B cell (primary cell): ENCODE data around the gene ADAMTS17. TPM values are rescaled to one million over a fixed set of nuclear protein-coding genes. Genes with fewer than 3 reads are reported as not detected.

Experiments used
- ATAC-seq: fragments of 200-7000 bp; cut with Tn5 transposase; one replicate; pipeline ENCODE4 v1.10.0; 2021; ENCODE audit warnings: low read depth, mild to moderate bottlenecking, moderate number of reproducible peaks, moderate library complexity
- CTCF ChIA-PET: fragments of 350-600 bp; sonication (Branson Sonifier 250); formaldehyde crosslinking; loops from one replicate; lab custom pipeline; 2021; ENCODE audit warnings: antibody characterized with exemption, inconsistent platforms; lab: Charles Lee
- POLR2A ChIA-PET: fragments of 350-600 bp; sonication (Branson Sonifier 250); formaldehyde crosslinking; loops from one replicate; lab custom pipeline; 2021; ENCODE audit warnings: antibody characterized with exemption; lab: Charles Lee
- DNase-seq: peaks from one replicate; pipeline ENCODE4 v3.0.0; 2013
- H2AFZ ChIP-seq: 2 replicates; pipeline ENCODE4 v1.6.1; 2012; ENCODE audit warnings: mild to moderate bottlenecking, low read depth, low read length; ENCODE audit not compliant: insufficient read depth, poor library complexity, severe bottlenecking
- H3K27ac ChIP-seq, 2 donors: 1 replicate in 1 of 2; 2 replicates in 1 of 2; pipeline ENCODE4 v1.5.1; 2012 to 2013; ENCODE audit warnings: low read length in 2 of 2, mild to moderate bottlenecking in 2 of 2, moderate library complexity in 1 of 2
- H3K27me3 ChIP-seq, 4 experiments: fragments of 200-600 bp in 1 of 4; sonication (generic) in 1 of 4; replicated peaks in 1 of 4; 1 replicate in 2 of 4; 2 replicates in 2 of 4; pipeline versions ENCODE4 v1.6.1 to v1.7.0; 2013 to 2016; ENCODE audit warnings: low read length in 3 of 4, mild to moderate bottlenecking in 2 of 4, mixed read lengths in 1 of 4, moderate library complexity in 1 of 4; ENCODE audit not compliant: insufficient read depth in 4 of 4, control insufficient read depth in 3 of 4; ENCODE audit errors: control extremely low read depth in 1 of 4
- H3K36me3 ChIP-seq, 2 experiments: replicated peaks in 1 of 2; 1 replicate in 1 of 2; 2 replicates in 1 of 2; pipeline versions ENCODE4 v1.6.1 to v1.7.1; 2013; ENCODE audit warnings: low read length in 1 of 2; ENCODE audit not compliant: insufficient read depth in 2 of 2, control insufficient read depth in 1 of 2; ENCODE audit errors: control extremely low read depth in 1 of 2, extremely low read depth in 1 of 2
- H3K4me1 ChIP-seq, 2 donors: fragments of 200-600 bp in 1 of 2; sonication (generic) in 1 of 2; 1 replicate in 1 of 2; 2 replicates in 1 of 2; pipeline versions ENCODE4 v1.5.1 to v1.6.1; 2013 to 2017; ENCODE audit warnings: low read length in 2 of 2; ENCODE audit not compliant: control insufficient read depth in 2 of 2, insufficient read depth in 2 of 2
- H3K4me2 ChIP-seq: replicated peaks from 2 replicates; pipeline ENCODE3; 2012; ENCODE audit warnings: mild to moderate bottlenecking, low read depth, low read length; ENCODE audit not compliant: poor library complexity, severe bottlenecking
- H3K4me3 ChIP-seq, 5 experiments: fragments of 200-600 bp in 1 of 5; sonication (generic) in 1 of 5; 1 replicate in 3 of 5; 2 replicates in 2 of 5; pipeline versions ENCODE4 v1.5.1 to v1.7.0; 2011 to 2016; ENCODE audit warnings: low read length in 4 of 5, mild to moderate bottlenecking in 4 of 5, low read depth in 2 of 5, control low read depth in 1 of 5, moderate library complexity in 1 of 5; ENCODE audit not compliant: insufficient read depth in 1 of 5; ENCODE audit errors: control extremely low read depth in 1 of 5, extremely low read depth in 1 of 5
- H3K79me2 ChIP-seq: fragments of 200-600 bp; sonication (generic); one replicate; pipeline ENCODE4 v1.6.0; 2016; ENCODE audit warnings: low read length; ENCODE audit not compliant: control insufficient read depth, insufficient read depth
- H3K9ac ChIP-seq: fragments of 200-600 bp; sonication (generic); 2 replicates; pipeline ENCODE4 v1.6.1; 2017; ENCODE audit warnings: mild to moderate bottlenecking, low read length, moderate library complexity
- H3K9me3 ChIP-seq, 3 donors: one replicate each; pipeline versions ENCODE4 v1.6.1 to v1.7.1; 2013; ENCODE audit warnings: low read length in 2 of 3; ENCODE audit not compliant: control insufficient read depth in 2 of 3, insufficient read depth in 1 of 3; ENCODE audit errors: control extremely low read depth in 1 of 3
- H4K20me1 ChIP-seq: 2 replicates; pipeline ENCODE4 v1.6.0; 2012; ENCODE audit warnings: mild to moderate bottlenecking, low read length; ENCODE audit not compliant: insufficient read depth, control insufficient read depth, poor library complexity, severe bottlenecking
- H3K27ac Mint-ChIP-seq: one replicate; pipeline ENCODE4 v1.8.0; 2021; ENCODE audit warnings: mixed read lengths
- H3K27me3 Mint-ChIP-seq: one replicate; pipeline ENCODE4 v1.8.0; 2021; ENCODE audit warnings: mixed read lengths
- H3K4me1 Mint-ChIP-seq: one replicate; pipeline ENCODE4 v1.8.0; 2021; ENCODE audit warnings: mixed read lengths
- H3K4me3 Mint-ChIP-seq: one replicate; pipeline ENCODE4 v1.8.0; 2021; ENCODE audit warnings: mixed read lengths
- H3K9me3 Mint-ChIP-seq: one replicate; pipeline ENCODE4 v1.8.0; 2022; ENCODE audit warnings: mixed read lengths; ENCODE audit not compliant: insufficient read depth
- CTCF ChIP-seq: fragments of 200-600 bp; IDR thresholded peaks from one replicate; pipeline ENCODE4 v1.8.0; 2022; ENCODE audit warnings: antibody characterized with exemption, mild to moderate bottlenecking
- EZH2 ChIP-seq: IDR thresholded peaks from 2 replicates; pipeline ENCODE4 v1.6.1; 2012; ENCODE audit warnings: borderline replicate concordance, low read depth, mild to moderate bottlenecking, moderate library complexity, low read length; ENCODE audit not compliant: insufficient read depth, poor library complexity, severe bottlenecking
- whole genome bisulfite sequencing: methylation state at CpG from one replicate; pipeline ENCODE4 v1.1.5; 2013; ENCODE audit warnings: missing lambda C conversion rate; ENCODE audit not compliant: insufficient coverage; 5-methylcytosine and 5-hydroxymethylcytosine counted together
- intact Hi-C: fragments of 100-400 bp; cut with micrococcal nuclease; formaldehyde crosslinking; loops from one replicate; pipeline ENCODE4 v1.10.0; 2022
- polyA plus RNA-seq: library from polyadenylated mRNA; depleted of rRNA; stranded (reverse); fragments of >200 nt; gene quantifications from 2 replicates; pipeline ENCODE4 v1.2.3, GENCODE V29; 2012
- total RNA-seq, 2 donors: library from RNA; stranded (reverse); fragments of 120-200 nt in 1 of 2; gene quantifications; 1 replicate in 1 of 2; 2 replicates in 1 of 2; pipeline versions ENCODE4 v1.2.3 to v1.2.4, GENCODE V29; 2013 to 2022

Gene ADAMTS17
- total and polyA plus RNA-seq, 2 donors (not counting 1 experiment from before 2014, with no cell fraction given), result 0.10 TPM; not detected in 1

DNA sequence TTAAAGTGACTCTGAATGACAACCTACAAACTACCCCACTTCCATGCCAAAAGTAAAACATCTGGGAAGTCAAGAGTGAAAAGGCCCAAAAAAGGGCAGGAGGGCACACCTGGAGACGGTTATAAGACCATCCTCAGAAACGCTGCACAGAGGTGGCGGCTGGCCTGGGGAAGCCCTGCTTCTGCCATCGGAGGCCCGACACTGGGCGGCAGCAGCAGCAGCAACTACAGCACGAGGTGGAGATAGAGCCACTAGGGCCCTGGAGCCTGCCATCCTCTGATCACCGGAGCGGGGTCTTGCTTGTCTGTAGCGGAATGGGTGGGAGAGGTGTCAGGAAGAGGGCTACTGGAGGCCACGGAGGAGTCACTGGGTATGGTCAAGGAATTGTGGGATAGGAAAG lies 283.3 kb downstream of the ADAMTS17 start:
- intact Hi-C loops, result no loop called here
- no peak overlapping the region for H3K4me3 ChIP-seq
- 89% methylated on average over 11 of the region's 11 CpGs for WGBS
- ChIA-PET CTCF (no interaction called here), POLR2A (no interaction called here)
- peaks cover 19% of the 10 kb centered on the region for H3K27me3 Mint-ChIP-seq
- ATAC-seq, result no peak
- H2AFZ ChIP-seq, result no peak overlapping the region
- TF ChIP-seq CTCF, result no peak
- H3K79me2 ChIP-seq, result no peaks in the 10 kb centered on the region
- no peaks in the 10 kb centered on the region for H3K4me1 ChIP-seq
- H3K36me3 ChIP-seq, result no peaks in the 10 kb centered on the region
- H3K27me3 ChIP-seq, result peaks cover 0 to 9% (median 0%) of the 10 kb centered on the region in 4 experiments
- H3K9ac ChIP-seq, result no peak overlapping the region
- H3K27ac ChIP-seq, result no peak overlapping the region
- no peaks in the 10 kb centered on the region for H3K9me3 Mint-ChIP-seq
- no peaks in the 10 kb centered on the region for H4K20me1 ChIP-seq
- H3K9me3 ChIP-seq, result peaks cover 0 to 2% (median 0%) of the 10 kb centered on the region in 3 donors
- DNase-seq, result no peak
- H3K27ac Mint-ChIP-seq, result no peak overlapping the region
- H3K4me2 ChIP-seq, result no peak overlapping the region
- H3K4me3 Mint-ChIP-seq, result no peak overlapping the region
- H3K4me1 Mint-ChIP-seq, result no peaks in the 10 kb centered on the region

DNA sequence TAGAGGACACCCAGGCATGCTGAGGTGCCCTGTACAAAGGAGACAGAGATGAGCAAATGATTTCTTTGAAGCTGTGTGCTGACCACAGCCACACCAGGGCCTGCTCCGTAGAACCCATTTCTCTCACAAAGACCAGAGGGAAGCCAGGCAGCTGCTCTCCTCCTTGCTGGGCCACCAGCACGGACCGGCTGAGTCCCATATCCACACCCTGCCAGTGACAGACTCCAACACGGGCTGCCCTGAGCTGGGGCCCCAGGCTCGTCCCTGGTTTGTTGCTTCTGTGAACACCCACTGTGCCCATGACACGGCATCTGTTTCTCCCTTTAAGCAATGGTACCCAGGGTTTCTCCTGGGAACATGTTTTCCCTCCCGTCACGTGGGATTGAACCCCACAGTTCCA lies 284.5 kb downstream of the ADAMTS17 start:
- ATAC-seq, result no peak

More for the DNA sequence above, 284.5 kb downstream of the ADAMTS17 start:
- Mint-ChIP-seq H3K4me1 (no peaks in the 10 kb centered on the region), H3K27ac (no peak overlapping the region), H3K4me3 (no peak overlapping the region), H3K9me3 (no peaks in the 10 kb centered on the region), H3K27me3 (peaks cover 19% of the 10 kb centered on the region)
- CTCF ChIA-PET, result no interaction called here
- H2AFZ ChIP-seq, result no peak overlapping the region
- no peak for TF ChIP-seq EZH2
- no peak for TF ChIP-seq CTCF
- H3K9ac ChIP-seq, result no peak overlapping the region
- DNase-seq, result no peak
- no peaks in the 10 kb centered on the region for H3K36me3 ChIP-seq
- H3K4me3 ChIP-seq, result no peak overlapping the region
- H3K79me2 ChIP-seq, result no peaks in the 10 kb centered on the region
- intact Hi-C loops, result no loop called here
- no peaks in the 10 kb centered on the region for H4K20me1 ChIP-seq
- H3K9me3 ChIP-seq, result peaks cover 0 to 2% (median 0%) of the 10 kb centered on the region in 3 donors
- no peak overlapping the region for H3K27ac ChIP-seq
- POLR2A ChIA-PET, result no interaction called here
- peaks cover 0 to 9% (median 0%) of the 10 kb centered on the region in 4 experiments for H3K27me3 ChIP-seq
- no peak overlapping the region for H3K4me2 ChIP-seq
- 88% methylated on average over 8 of the region's 8 CpGs for WGBS
- H3K4me1 ChIP-seq, result no peaks in the 10 kb centered on the region
